Measurements from ENCODE around the gene CPNE5.

Gene CPNE5

DNA sequence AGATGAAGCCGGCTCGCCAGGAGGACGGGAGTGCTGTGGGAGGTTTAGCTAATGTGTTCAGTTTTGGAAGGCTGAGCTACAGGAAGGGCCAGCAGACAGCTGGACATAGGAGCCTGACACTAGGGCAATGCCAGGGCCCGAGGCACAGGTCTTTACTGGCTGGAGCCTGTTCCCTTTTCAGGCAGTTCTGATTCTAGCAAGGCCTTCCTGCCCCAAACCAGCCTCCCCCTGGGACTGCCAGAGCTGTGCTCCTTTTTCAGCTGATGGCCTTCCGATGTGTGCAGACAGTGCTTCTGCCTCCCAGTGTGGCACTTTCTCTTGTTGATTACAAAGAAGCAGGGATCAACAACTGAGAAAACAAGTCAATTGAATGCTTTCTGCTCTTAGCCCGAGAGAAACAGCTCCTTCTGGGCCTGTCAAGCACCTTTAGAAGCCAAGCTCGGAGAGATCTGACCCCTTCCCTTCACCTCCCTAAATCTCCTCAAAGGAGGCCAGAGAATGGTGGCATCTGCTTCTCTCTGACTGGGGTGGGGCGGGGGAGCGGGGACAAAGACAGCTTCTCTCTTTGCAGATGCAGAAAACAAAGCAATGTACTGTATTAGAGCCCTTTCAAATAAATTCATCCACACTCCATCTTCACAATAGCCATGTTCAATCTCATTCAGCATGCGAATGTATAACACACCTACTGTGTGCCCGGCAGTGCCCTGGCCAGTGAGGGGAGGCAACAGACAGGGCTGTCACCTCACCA, 78.4 kb downstream of the CPNE5 start:
- DNase-seq (ENCODE audit: low spot score) = peak; percentile 78

DNA sequence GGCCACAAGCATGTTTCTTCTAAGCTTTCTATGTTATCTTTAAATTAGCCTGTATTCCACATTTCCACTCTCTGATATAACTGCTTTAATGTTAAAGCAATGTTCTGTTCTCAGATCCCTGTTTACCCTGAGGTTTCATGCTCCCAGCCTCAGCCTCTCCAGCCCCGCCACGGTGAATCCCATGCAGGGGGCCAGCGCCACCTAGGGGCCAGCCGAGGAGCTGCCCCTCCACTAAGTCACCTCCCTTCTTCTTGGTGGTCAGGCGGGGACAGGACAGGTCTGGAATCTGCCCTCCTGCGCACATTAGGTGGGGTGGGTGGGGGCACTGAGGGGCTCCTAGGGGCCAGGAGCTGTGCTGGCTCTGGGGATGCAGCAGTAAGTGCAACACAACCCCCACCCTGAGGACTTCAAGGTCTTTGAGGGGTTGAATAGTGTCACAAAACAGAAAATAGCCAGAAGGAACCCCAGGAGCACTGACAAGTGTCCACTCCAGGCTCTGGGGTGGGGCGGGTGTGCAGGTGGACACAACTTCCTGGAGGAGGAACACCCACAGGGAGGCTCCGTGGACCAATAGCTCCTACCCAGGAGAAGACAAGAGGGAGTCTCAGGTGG, 80.0 kb downstream of the CPNE5 start:
- peak; percentile 88 for DNase-seq (ENCODE audit: low spot score)

DNA sequence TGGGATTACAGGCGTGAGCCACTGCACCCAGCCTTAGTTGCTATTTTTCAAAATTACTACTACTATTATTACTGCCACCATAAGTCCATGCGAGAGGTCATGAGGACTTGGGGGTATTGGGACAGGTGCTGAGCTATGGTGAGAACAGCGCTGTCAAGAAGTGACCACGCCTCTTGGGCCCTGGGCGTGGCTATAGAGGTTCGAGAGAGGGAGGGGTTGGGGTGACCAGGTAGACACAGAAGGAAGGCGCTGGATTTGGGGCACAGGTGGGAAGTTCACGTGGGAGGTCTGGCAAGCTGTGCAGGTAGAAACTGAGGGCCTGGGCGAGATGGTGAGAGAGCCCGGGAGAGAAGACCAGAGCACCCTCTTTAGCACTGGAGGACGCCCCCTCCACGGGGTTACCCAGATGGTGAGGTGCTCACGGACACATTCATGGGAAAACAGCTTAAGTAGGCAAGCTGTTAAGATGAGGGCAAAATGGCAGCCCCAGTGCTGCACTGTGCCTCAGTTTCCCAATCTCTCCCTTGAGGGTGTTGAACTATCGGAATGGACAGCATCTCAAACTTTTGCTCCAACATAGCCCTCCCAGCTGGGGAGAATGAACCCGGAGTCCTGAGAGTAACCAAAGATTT, 80.6 kb downstream of the CPNE5 start:
- no peak for DNase-seq (ENCODE audit: low spot score)

DNA sequence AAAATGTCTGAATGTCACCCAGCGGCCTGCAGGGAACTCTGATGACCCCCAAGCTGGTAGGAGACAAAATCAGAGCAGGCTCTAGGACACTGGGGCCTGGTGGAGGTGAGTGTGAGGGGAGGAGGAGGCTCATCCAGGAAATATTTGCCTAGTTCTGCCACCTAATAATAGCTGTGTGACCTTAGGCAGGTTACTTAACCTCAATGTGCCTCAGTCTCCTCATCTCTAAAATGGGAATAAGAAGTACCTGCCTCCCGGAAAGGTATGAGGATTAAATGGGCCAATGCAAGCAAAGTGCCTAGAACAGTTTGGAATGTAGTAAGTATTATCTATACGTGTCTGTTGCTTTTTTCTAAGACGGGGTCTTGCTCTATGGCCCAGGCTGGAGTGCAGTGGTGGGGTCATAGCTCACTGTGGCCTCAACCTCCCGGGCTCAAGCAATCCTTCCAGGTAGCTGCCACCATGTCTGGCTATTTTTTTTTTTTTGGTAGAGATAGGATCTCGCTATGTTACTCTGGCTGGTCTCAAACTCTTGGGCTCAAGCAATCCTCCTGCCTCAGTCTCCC, 81.2 kb downstream of the CPNE5 start:
- no peak for DNase-seq (ENCODE audit: low spot score)

DNA sequence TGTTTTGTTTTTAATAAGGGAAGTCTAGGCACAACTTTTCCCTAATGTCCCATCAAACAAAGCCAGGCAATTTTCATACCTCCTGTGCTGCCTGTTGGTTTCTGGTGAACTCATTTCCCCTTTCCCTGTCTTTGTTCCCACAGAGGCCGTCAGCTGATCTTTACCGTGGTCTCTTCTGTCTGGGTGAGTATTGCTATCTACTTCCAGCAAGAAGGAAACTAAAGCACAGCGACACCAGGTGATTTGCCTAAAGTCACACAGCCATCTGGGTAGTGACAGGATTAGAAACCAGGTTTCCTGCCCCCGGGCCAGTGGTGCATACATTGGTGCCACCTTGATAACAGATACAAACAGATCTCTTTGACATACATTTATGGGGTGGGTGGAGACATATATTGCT, 82.0 kb downstream of the CPNE5 start:
- no peak for DNase-seq (ENCODE audit: low spot score)

DNA sequence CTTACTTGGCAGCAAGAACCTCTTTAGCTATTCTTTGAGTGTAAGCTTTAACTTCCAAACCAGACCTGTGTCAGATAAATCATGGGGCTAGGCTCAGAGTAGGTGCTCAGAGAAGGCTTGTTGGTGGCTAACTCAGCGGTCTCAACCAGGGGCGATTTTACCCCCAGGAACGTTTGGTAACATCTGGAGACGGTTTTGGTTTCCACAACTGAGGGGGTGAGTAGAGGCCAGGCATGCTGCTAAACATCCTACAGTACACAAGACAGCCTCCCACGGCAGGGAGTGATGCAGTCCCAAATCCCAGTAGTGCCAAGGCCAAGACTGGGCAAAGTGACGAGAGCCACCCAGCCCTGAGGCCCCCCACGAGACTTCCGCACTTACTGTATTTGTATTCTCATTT, 82.5 kb downstream of the CPNE5 start:
- no peak for DNase-seq (ENCODE audit: low spot score)

DNA sequence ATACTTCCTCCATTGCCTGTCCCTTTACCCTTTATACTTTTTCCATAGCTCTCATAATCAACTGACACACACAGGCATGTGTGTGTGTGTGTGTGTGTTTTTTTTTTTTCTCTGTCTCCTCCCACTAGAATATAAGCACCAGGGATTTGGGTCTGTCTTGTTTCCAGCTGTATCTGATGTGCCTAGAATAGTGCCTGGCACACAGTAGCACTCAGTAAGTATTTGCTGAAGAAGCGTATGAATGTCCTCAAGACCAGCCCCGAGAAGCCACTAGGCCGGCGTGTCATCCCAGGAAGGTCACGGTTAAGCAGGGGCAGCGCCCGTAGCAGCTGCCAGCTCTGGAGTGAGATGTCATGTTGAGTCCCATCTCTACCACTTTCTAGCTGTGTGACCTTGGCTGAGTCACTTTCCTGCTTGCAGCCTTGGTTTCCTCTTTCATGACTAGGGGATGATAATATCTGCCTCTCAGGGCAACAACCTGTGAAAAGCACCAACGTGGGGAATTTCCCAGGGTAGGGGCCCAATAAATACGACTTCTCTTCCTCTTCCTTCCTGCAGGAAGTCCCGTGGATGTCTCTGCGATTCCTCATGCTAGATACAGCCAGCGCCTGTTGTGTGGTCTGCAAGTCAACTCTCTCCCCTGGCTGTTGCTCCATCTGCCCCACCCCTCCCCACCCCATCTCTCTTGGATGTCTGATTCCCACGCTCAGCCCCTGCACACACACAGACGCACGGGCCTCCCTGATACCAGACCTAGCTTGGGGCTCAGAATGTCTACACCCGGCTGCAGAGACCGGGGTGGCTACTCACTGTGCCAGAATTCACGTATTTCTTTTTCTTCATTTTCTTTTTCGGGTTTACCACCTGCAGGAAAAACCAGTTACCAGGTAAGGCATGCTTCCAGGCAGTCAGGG, 83.6 kb downstream of the CPNE5 start:
- no peak for DNase-seq (ENCODE audit: low spot score)

DNA sequence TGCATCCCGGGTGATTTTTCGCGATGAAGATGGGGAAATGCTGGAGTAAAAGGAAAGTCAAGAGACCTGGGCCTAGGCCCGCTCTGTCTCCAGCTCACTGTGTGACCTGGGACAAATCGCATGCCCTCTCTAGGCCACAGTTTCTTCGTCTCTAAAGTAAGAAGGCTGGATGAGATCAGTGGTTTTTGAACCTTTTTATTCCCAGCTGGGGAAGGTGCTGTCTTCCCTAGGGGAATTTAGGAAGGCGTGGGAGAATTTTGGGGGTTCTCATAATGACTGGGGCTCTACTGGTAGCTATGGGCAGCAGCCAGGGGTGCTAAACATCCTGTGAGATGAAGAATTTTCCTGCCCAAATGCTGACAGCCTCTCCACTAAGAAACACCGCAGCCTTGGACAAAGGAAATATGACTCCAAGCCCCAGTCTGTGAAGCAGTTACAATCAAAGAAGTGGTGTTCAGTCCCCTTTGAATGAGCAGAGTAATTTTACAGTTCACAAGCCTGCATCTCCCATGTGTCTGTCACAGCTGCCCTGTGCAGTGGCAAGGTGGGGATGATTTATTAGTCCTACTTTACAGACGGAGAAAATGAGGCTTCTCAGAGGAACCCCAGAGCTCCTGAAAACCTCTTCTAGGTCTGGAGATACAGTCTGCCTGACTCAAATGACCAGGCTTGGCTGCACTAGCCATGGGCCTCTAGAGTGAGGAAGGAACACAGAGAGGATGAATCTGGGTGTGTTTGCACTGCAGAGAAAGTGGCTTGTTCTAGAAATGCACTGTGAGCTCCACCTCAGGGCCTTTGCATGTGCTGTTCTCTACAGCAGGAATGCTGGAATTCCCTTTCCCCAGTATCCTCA, 84.4 kb downstream of the CPNE5 start:
- no peak for DNase-seq (ENCODE audit: low spot score)

DNA sequence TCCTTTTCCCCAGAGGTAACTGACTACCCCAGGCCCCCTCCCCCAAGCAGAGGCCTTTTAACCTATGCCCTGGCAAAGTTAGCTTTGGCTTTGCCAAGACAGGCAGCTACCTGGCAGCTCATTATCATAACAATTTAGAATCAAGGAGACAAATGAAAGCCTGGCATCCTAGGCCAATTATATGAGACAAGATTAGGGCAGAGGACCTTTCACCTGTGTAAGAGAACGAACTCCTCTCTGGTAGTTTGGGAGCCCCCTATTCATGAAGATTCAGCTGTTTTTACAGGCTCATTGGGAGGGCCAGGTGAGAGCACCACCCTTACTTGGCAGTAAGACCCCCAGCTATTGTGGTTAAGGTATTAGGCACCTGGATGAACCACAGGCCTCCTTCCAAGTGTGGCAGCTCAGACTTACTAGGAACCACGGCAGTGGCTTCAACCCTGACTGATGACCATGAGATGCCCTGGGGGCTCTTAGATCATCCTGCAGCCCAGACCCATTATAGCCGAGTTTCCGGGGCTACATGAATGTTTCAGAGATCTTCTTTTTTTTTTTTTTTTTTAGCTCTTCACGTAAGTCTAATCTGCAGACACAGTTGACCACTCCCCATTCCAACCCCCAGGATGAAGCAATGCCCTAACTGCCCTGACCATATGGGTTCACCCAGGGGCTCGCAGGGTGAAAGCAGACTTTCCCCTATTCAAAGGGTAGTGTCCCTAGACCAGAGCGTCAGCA, 85.4 kb downstream of the CPNE5 start:
- DNase-seq (ENCODE audit: low spot score) = no peak

DNA sequence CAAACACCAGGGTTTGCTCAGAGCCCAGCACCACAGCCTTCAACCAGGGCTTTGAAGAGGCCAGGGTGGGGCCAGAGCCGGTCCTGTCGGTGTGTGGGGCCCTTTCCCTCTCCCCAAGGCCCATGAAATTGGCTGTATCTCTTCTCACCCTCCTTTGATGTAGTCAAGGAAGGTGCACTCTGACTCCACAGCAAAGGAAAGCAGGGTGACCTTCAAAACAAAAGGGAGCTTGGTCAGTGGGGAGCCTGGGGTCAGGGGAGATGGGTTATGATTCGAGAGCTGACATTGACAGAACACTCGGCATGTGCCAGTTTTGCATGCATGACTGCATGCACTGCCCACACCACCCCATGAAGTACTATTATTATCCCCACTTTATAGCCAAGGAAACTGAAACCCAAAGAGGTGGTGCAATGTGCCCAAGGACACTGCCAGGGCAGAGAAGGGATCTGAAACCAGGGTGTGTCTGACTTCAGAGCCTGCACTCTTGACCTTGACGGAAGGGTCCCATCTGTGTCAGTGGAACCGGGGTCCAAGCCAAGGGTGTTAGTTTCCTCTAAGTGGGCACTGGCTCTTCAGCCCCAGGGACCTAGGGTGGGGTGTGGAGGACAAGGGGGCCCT, 86.2 kb downstream of the CPNE5 start:
- DNase-seq (ENCODE audit: low spot score) = no peak

DNA sequence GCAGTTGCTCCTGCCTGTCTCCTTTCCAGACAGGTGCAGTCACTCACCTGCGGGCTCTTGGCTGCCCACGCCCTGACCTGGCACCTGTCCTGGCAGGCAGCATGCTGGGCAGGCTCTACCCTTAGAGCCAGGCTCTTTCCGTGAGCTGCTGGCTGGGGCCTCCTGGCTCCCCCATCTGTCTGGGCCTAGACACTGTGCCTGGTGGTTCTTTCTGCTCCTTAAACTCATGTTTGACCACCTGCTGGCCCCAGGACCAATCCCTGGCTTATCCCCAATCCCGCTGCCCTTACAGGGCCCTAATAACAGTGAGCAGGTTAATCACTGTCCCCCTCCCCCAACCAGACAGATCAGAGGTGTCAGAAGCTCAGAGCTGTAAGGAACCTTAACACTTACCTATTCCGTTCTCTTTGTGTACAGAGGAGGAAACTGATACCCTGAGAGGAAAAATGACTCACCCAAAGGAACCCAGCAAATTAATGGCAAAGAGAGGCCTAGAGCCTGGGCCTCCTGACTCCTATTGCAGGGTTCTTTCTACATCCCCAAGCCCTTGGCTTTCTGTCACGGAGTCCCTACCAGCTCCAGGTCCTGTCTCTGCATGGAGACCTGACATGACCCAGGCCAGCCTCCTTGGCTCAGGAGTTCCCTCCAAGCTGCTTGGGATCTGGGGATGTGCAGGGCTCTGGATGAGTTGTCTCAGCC, 86.9 kb downstream of the CPNE5 start:
- DNase-seq (ENCODE audit: low spot score) = no peak

DNA sequence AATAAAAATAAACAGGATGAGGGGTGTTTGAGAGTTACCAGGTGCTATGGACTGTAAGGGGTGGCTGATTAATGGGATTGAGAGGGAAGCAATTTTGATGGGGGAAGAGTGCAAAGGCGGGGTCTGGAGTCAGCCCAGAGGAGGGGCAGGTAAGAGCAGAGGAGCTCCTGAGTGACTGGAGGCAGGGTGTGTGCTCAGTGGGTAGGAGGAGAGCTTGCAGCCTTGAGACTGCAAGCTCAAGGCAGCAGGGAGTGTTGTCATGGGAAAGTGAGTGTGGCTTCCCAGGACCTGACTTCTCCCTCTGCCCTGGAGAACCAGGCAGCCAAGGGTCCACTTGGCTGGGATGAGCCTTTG, 87.4 kb downstream of the CPNE5 start:
- DNase-seq (ENCODE audit: low spot score) = no peak

DNA sequence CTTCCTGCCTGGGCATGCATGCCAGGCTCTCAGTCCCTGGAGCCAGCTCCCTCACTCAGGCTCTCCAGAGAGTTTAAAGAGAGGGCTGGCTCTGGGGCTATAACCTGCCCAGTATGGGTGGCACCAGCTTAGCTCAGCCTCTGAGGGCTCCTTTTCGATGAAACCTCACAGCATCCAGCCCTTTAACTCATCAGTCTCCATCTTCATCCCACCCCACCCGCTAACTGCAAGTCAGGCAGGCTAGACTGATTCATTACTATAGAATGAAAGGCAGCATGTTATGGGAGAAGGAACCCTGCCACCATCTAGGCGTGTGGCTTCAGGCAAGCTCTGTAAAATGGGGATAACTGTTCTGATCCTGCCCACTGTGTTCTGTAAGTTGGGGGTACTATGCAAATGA, 88.2 kb downstream of the CPNE5 start:
- DNase-seq (ENCODE audit: low spot score) = no peak

DNA sequence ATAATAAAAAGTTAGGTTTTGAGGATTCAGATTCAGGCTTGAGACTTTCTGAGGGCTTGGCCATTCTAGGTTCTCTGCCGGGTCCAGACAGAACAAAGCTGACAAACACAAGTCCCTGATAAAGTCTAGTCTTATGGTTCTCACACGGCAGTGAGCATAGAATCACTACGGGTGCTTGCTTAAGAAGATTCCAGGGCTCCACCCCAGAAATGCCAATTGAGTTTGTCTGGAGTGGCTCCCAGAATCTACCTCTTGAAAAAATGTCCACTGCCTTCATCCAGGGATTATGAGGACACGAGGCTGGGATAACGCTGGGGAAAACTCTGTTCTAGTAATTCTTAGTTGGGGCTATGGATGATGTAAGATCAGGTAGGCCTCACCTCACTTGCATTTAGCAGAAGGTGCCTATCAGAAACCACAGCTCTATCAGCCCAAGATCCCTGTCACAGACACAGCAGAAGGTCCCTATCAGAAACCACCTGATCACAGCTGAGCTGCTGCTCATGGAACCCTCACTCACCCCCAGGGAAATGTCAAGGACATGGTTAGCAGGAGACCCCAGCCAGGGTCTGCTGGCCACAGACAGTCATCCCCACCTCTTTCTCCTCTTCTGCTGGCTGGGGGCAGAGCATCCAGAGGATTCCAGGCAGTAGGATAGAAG, 89.3 kb downstream of the CPNE5 start:
- no peak for DNase-seq (ENCODE audit: low spot score)

DNA sequence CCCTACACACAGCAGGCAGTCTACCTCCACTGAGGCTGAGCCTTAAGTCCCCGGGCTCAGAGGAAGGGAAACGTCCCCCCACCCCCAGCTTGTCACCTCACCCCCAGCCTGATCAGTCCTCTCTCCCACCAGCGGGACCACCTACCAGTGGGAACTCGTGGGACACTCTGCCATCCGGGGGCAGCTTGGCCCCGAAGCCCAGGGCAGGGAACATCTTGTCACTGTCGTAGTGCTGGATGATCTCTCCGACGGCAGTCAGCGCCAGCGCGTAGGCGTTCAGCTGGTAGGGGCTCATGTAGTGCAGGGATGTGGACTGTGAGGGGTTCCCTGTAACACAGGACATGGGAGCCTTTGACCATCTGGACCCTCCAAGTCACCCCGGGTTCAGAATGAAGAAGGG, 93.0 kb downstream of the CPNE5 start:
- DNase-seq (ENCODE audit: low spot score) = no peak

DNA sequence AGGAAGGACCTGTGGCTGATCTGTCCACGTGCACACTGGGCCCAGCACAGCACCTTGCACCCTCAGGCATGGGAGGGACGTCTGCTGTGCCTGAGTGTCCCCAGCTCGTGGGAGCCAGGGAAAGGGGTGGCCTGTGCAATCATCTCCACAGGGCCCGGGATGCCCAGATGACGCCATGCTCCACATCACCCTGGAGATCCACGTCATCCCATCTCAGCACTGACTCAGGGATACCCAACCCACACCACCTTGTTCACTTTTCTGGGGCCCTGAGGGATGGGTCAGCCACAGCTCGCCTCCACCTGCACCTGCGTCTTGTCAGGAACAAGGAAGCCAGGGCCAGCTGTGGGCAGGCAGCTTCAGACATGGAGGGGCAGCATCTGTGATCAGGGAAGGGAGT, 93.4 kb downstream of the CPNE5 start:
- DNase-seq (ENCODE audit: low spot score) = no peak

DNA sequence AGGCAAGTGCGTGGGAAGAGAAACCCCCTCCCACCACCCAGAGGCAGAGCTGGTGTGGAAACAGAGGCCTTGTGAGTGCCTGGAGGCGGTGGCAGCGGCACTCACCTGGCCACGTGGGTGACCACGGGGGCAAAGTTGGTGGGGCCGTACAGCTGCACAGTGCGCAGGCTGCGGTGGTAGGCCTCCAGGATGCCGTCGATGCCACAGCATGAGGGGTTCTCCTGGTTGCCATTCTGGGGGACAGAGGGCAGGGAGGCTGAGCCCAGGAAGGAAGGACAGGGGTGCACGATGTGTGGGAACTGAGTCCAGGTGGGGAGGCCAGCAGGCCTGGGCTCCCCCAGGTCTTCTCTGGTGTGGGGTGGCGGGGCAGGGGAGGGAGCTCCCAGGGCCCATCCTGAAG, 94.0 kb downstream of the CPNE5 start:
- DNase-seq (ENCODE audit: low spot score) = no peak

DNA sequence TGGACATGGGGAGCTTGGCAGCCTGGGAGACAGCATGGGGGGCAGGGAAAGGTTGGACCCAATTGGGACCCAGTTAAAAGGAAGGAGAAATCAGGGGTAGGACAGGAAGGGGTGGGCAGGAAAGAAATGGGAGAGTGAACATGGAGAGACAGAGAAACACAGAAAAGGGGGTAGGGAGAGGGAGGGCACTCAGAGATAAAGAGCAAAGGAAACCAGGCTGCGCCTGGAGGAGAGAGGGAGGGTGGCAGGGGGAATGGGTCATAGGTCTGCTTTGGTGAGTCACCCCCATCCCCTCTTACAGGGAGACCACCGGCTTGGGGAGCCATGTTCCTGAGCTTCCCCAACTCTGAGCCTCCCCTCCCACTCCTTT, 95.0 kb downstream of the CPNE5 start:
- DNase-seq (ENCODE audit: low spot score) = no peak
